Skin of body (tissue), 3 donors: Measurements from ENCODE around the gene RAB7A. TPM values are rescaled to one million over a fixed set of nuclear protein-coding genes. Genes with fewer than 3 reads are reported as not detected.

ENCODE experiments used
- DNase-seq: peaks from one replicate; lab custom pipeline; 2025; lab: John Stamatoyannopoulos, UW
- small RNA-seq: library from RNA; depleted of rRNA; stranded (forward); fragments of <200 nt; gene quantifications from one replicate; pipeline ENCODE3, GENCODE V24; 2014; ENCODE audit warnings: low replicate concordance
- total RNA-seq: library from RNA; depleted of rRNA; stranded (reverse); fragments of >200 nt; gene quantifications from one replicate; pipeline ENCODE4 v1.2.3, GENCODE V29; 2014

The RAB7A gene
- total RNA-seq, 1 donor from 2014 or later: 58.6 TPM

GRCh38 chr3:128848936-128849335, 123.0 kb downstream of the RAB7A start:
- DNase-seq: no peak

GRCh38 chr3:128849911-128850455, 124.0 kb downstream of the RAB7A start:
- no peak for DNase-seq

- no peak for DNase-seq
Measured at GRCh38 chr3:128850544-128850943, 124.6 kb downstream of the RAB7A start.

- no peak for DNase-seq
Measured at GRCh38 chr3:128851601-128852000, 125.6 kb downstream of the RAB7A start.

GRCh38 chr3:128853826-128854225, 127.8 kb downstream of the RAB7A start:
- no peak for DNase-seq

GRCh38 chr3:128854475-128854874, 128.5 kb downstream of the RAB7A start:
- DNase-seq: no peak

GRCh38 chr3:128855569-128855968, 129.6 kb downstream of the RAB7A start:
- DNase-seq: no peak

- DNase-seq: no peak
Measured at GRCh38 chr3:128858167-128858566, 132.2 kb downstream of the RAB7A start.

- no peak for DNase-seq
Measured at GRCh38 chr3:128859630-128860029, 133.6 kb downstream of the RAB7A start.

- DNase-seq: no peak
Measured at GRCh38 chr3:128861491-128861890, 135.5 kb downstream of the RAB7A start.

GRCh38 chr3:128863560-128863959, 137.6 kb downstream of the RAB7A start:
- DNase-seq: no peak

Small RNAs within 50 kb of the gene (small RNA-seq; reads per million reads assigned to genes)
- gene RF00399: 0.14 reads per million

Other genes with a start within 250 kb of the RAB7A start
- gene GATA2, start 233.0 kb upstream of the RAB7A start, total RNA-seq: 3.3 TPM
- 137 TPM for gene RPN1, start 75.4 kb upstream of the RAB7A start, total RNA-seq
- gene ACAD9, start 153.4 kb downstream of the RAB7A start, total RNA-seq: 52.1 TPM